IMR-90 (cell line): ENCODE results near the gene HSPE1.

Source experiments
- BHLHE40 ChIP-seq: fragments of 150-350 bp; IDR thresholded peaks from 2 replicates; pipeline ENCODE4 v1.6.1; 2016; ENCODE audit warnings: mild to moderate bottlenecking, low read depth, low read length
- CEBPB ChIP-seq: IDR thresholded peaks from 2 replicates; pipeline ENCODE4 v1.6.1; 2012; ENCODE audit warnings: low read depth, low read length, improper control_type of control experiment
- CHD1 ChIP-seq: IDR thresholded peaks from 2 replicates; pipeline ENCODE4 v1.6.1; 2012; ENCODE audit warnings: low read depth, low read length, improper control_type of control experiment
- MAFK ChIP-seq: IDR thresholded peaks from 2 replicates; pipeline ENCODE4 v1.6.1; 2012; ENCODE audit warnings: low read depth, low read length, improper control_type of control experiment
- MAZ ChIP-seq: IDR thresholded peaks from 2 replicates; pipeline ENCODE4 v1.6.1; 2012; ENCODE audit warnings: low read depth, mild to moderate bottlenecking, low read length, improper control_type of control experiment, moderate library complexity, borderline replicate concordance
- NFE2L2 ChIP-seq: fragments of 150-350 bp; IDR thresholded peaks from 2 replicates; pipeline ENCODE4 v1.6.1; 2016; ENCODE audit warnings: low read depth, mild to moderate bottlenecking, low read length
- POLR2A ChIP-seq: IDR thresholded peaks from 2 replicates; pipeline ENCODE4 v1.6.1; 2012; ENCODE audit warnings: mild to moderate bottlenecking, low read depth, low read length
- RAD21 ChIP-seq: IDR thresholded peaks from 2 replicates; pipeline ENCODE4 v1.6.1; 2012; ENCODE audit warnings: low read length, improper control_type of control experiment
- RCOR1 ChIP-seq: IDR thresholded peaks from 2 replicates; pipeline ENCODE4 v1.6.1; 2012; ENCODE audit warnings: mild to moderate bottlenecking, low read length, improper control_type of control experiment; ENCODE audit not compliant: insufficient replicate concordance
- RFX5 ChIP-seq: IDR thresholded peaks from 2 replicates; pipeline ENCODE4 v1.8.0; 2012; ENCODE audit warnings: low read depth, mild to moderate bottlenecking, low read length, moderate library complexity
- SMC3 ChIP-seq: fragments of 150-350 bp; IDR thresholded peaks from 2 replicates; pipeline ENCODE4 v1.6.1; 2016; ENCODE audit warnings: low read depth, mild to moderate bottlenecking, antibody characterized with exemption, low read length, moderate library complexity
- TF ChIP-seq, protein P1 (sequence below): conservative IDR thresholded peaks from 2 replicates; pipeline ENCODE4 v1.5.1; 2012; ENCODE audit warnings: mild to moderate bottlenecking, low read depth, low read length, improper control_type of control experiment
- TF ChIP-seq, protein P2 (sequence below): fragments of 150-350 bp; IDR thresholded peaks from 2 replicates; pipeline ENCODE4 v1.6.1; 2016; ENCODE audit warnings: low read depth, mild to moderate bottlenecking, low read length, moderate library complexity, borderline replicate concordance
- TF ChIP-seq, protein P3 (sequence below): fragments of 150-350 bp; IDR thresholded peaks from 2 replicates; pipeline ENCODE4 v1.6.1; 2017; ENCODE audit warnings: mild to moderate bottlenecking, antibody characterized with exemption, low read length, low read depth

DNA sequence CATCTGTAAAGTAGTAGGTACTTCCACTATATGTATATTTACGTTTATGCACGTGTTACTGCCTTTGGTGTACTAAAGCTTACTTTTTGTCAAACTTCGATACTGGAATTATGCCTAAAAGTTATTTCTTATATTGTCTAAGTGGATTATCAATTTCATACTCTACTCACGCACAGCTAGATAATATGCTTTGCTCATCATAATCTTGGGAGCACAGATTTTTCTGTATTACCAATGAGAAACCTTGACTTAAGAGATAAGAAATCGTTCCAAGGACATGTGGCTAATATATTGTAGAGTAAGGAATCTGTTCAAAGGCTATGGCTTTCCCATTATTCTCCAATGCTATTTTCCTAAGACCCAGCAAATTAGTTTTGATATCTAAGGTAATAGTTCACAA, 6.5 kb downstream of the HSPE1 start:
- TF ChIP-seq, protein P1, sequence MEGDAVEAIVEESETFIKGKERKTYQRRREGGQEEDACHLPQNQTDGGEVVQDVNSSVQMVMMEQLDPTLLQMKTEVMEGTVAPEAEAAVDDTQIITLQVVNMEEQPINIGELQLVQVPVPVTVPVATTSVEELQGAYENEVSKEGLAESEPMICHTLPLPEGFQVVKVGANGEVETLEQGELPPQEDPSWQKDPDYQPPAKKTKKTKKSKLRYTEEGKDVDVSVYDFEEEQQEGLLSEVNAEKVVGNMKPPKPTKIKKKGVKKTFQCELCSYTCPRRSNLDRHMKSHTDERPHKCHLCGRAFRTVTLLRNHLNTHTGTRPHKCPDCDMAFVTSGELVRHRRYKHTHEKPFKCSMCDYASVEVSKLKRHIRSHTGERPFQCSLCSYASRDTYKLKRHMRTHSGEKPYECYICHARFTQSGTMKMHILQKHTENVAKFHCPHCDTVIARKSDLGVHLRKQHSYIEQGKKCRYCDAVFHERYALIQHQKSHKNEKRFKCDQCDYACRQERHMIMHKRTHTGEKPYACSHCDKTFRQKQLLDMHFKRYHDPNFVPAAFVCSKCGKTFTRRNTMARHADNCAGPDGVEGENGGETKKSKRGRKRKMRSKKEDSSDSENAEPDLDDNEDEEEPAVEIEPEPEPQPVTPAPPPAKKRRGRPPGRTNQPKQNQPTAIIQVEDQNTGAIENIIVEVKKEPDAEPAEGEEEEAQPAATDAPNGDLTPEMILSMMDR, result no peak
- no peak for TF ChIP-seq POLR2A
- no peak for TF ChIP-seq SMC3
- TF ChIP-seq, protein P2, sequence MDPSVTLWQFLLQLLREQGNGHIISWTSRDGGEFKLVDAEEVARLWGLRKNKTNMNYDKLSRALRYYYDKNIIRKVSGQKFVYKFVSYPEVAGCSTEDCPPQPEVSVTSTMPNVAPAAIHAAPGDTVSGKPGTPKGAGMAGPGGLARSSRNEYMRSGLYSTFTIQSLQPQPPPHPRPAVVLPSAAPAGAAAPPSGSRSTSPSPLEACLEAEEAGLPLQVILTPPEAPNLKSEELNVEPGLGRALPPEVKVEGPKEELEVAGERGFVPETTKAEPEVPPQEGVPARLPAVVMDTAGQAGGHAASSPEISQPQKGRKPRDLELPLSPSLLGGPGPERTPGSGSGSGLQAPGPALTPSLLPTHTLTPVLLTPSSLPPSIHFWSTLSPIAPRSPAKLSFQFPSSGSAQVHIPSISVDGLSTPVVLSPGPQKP, result no peak
- TF ChIP-seq RAD21, result no peak
- TF ChIP-seq RCOR1, result no peak
- TF ChIP-seq CEBPB, result no peak
- no peak for TF ChIP-seq NFE2L2
- TF ChIP-seq, protein P3, sequence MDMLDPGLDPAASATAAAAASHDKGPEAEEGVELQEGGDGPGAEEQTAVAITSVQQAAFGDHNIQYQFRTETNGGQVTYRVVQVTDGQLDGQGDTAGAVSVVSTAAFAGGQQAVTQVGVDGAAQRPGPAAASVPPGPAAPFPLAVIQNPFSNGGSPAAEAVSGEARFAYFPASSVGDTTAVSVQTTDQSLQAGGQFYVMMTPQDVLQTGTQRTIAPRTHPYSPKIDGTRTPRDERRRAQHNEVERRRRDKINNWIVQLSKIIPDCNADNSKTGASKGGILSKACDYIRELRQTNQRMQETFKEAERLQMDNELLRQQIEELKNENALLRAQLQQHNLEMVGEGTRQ, result no peak
- no peak for TF ChIP-seq BHLHE40
- TF ChIP-seq MAFK, result peak; percentile 65
- no peak for TF ChIP-seq MAZ
- TF ChIP-seq RFX5, result no peak
- TF ChIP-seq CHD1, result no peak
